Muscle layer of colon (tissue), 2 donors: Measurements from ENCODE around the gene SUCNR1.
"Not testable (repeated sequence)": the region's sequence is repeated elsewhere in the genome, so short reads cannot be mapped to it uniquely, and the experiment has no call there.

Experiments
- H3K27ac ChIP-seq: one replicate; pipeline ENCODE4 v1.7.0; 2013; ENCODE audit warnings: low read depth, mild to moderate bottlenecking, low read length, moderate library complexity
- H3K27me3 ChIP-seq, 2 donors: one replicate each; pipeline ENCODE4 v1.7.0; 2013; ENCODE audit warnings: low read length in 2 of 2, mild to moderate bottlenecking in 2 of 2; ENCODE audit not compliant: insufficient read depth in 2 of 2, control insufficient read depth in 1 of 2
- H3K36me3 ChIP-seq: one replicate; pipeline ENCODE4 v1.7.0; 2013; ENCODE audit warnings: mild to moderate bottlenecking, low read length; ENCODE audit not compliant: insufficient read depth
- H3K4me1 ChIP-seq: one replicate; pipeline ENCODE4 v1.7.0; 2013; ENCODE audit warnings: mild to moderate bottlenecking, low read length; ENCODE audit not compliant: insufficient read depth
- H3K4me3 ChIP-seq, 2 donors: one replicate each; pipeline ENCODE4 v1.7.0; 2013; ENCODE audit warnings: low read length in 2 of 2, low read depth in 1 of 2, mild to moderate bottlenecking in 1 of 2, moderate library complexity in 1 of 2
- H3K9ac ChIP-seq: one replicate; pipeline ENCODE4 v1.7.0; 2013; ENCODE audit warnings: low read length
- H3K9me3 ChIP-seq: one replicate; pipeline ENCODE4 v1.7.0; 2013; ENCODE audit warnings: mild to moderate bottlenecking, low read length
- donor health status: abdominal sarcoma.
- donor health status: Adenocarcinoma of cecum.

Gene SUCNR1

GRCh38 chr3:151875759-151876158, 2.3 kb downstream of the SUCNR1 start:
- Histone ChIP-seq H3K9me3 (no peaks in the 10 kb centered on the region), H3K27me3 (no peaks in the 10 kb centered on the region), H3K27ac (no peak overlapping the region), H3K36me3 (no peaks in the 10 kb centered on the region), H3K4me1 (peaks cover 14% of the 10 kb centered on the region), H3K4me3 (no peak overlapping the region), H3K9ac (no peak overlapping the region)

DNA sequence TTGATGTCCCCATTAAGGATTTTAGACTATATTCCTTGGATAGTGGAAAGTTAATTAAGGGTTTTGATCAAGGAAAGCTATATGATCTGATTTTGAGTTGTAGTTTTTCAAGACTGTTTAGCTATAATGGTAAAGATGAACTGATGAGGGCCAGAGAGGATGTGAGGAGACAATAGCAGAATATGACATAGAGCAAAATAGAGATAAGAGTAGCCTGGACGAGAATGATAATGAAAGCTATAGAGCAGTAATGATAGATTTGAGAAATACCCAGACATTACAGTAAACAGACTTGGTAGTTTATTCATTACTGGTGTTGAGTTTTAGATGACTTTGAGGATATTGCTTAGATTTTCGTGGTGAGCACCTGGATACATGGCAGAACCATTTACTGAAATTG, 3.8 kb downstream of the SUCNR1 start:
- H3K27me3 ChIP-seq: no peaks in the 10 kb centered on the region
- no peak overlapping the region for H3K4me3 ChIP-seq
- H3K9ac ChIP-seq: no peak overlapping the region
- H3K9me3 ChIP-seq: no peaks in the 10 kb centered on the region
- H3K27ac ChIP-seq: no peak overlapping the region
- H3K4me1 ChIP-seq: peaks cover 5% of the 10 kb centered on the region
- no peaks in the 10 kb centered on the region for H3K36me3 ChIP-seq

DNA sequence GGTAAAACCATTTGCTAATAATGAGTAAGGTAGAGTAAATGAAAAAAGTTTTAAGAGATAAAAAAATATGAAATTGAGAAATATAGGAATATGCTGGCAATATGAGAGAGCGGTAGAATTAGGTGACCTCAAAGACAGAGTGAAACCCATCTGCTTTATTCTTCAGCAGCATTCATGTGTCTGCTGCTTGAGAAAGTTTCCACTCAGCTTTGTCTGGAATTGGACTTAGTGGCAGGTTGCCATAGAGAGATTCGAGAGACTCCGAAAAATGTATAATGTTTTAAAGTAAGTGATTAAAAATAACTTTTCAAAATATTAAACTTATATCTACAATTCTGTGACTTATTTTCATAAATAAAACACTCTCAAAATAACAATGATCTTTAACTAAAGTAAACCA, 5.0 kb downstream of the SUCNR1 start:
- H3K9me3 ChIP-seq: no peaks in the 10 kb centered on the region
- no peak overlapping the region for H3K27ac ChIP-seq
- no peaks in the 10 kb centered on the region for H3K27me3 ChIP-seq
- H3K4me3 ChIP-seq: no peak overlapping the region
- H3K9ac ChIP-seq: no peak overlapping the region
- peaks cover 8% of the 10 kb centered on the region for H3K4me1 ChIP-seq
- no peaks in the 10 kb centered on the region for H3K36me3 ChIP-seq

GRCh38 chr3:151879037-151879436, 5.6 kb downstream of the SUCNR1 start:
- Histone ChIP-seq H3K9me3 (no peaks in the 10 kb centered on the region), H3K27me3 (no peaks in the 10 kb centered on the region), H3K36me3 (no peaks in the 10 kb centered on the region), H3K4me3 (no peak overlapping the region), H3K9ac (no peak overlapping the region), H3K27ac (no peak overlapping the region), H3K4me1 (peaks cover 8% of the 10 kb centered on the region)

- no peaks in the 10 kb centered on the region for H3K9me3 ChIP-seq
- no peaks in the 10 kb centered on the region for H3K36me3 ChIP-seq
- H3K27ac ChIP-seq: no peak overlapping the region
- no peaks in the 10 kb centered on the region for H3K27me3 ChIP-seq
- no peak overlapping the region for H3K9ac ChIP-seq
- H3K4me3 ChIP-seq: no peak overlapping the region
- peaks cover 8% of the 10 kb centered on the region for H3K4me1 ChIP-seq
Observed at GRCh38 chr3:151879679-151880415, 6.4 kb downstream of the SUCNR1 start.

DNA sequence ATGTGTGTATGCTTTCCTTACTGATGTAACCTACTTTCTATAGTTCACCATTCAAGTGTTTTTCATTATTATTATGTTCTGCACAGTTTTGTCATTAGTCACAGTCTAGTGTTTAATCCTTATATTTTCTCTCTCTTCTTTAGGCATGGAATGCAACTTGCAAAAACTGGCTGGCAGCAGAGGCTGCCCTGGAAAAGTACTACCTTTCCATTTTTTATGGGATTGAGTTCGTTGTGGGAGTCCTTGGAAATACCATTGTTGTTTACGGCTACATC, 6.9 kb downstream of the SUCNR1 start:
- Histone ChIP-seq H3K27ac (no peak overlapping the region), H3K36me3 (no peaks in the 10 kb centered on the region), H3K4me1 (peaks cover 8% of the 10 kb centered on the region), H3K4me3 (no peak overlapping the region), H3K9ac (no peak overlapping the region), H3K27me3 (no peaks in the 10 kb centered on the region), H3K9me3 (no peaks in the 10 kb centered on the region)

DNA sequence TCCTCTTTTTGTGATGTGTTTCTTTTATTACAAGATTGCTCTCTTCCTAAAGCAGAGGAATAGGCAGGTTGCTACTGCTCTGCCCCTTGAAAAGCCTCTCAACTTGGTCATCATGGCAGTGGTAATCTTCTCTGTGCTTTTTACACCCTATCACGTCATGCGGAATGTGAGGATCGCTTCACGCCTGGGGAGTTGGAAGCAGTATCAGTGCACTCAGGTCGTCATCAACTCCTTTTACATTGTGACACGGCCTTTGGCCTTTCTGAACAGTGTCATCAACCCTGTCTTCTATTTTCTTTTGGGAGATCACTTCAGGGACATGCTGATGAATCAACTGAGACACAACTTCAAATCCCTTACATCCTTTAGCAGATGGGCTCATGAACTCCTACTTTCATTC, 7.7 kb downstream of the SUCNR1 start:
- Histone ChIP-seq H3K4me3 (no peak overlapping the region), H3K36me3 (no peaks in the 10 kb centered on the region), H3K4me1 (peaks cover 8% of the 10 kb centered on the region)

DNA sequence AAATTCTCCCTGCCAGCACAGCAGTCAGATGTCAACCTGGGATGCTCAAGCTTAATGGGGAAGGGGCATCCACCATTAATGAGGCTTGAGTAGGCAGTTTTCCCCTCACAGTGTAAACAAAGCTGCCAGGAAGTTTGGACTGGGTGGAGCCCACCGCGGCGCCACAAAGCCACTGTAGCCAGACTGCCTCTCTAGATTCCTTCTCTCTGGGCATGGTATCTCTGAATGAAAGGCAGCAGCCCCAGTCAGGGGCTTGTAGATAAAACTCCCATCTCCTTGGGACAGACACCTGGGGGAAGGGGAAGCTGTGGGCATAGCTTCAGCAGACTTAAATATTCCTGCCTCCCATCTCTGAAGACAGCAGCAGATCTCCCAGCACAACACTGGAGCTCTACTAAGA, 12.0 kb downstream of the SUCNR1 start:
- H3K9me3 ChIP-seq, H3K4me3 ChIP-seq, H3K27ac ChIP-seq, H3K27me3 ChIP-seq, H3K4me1 ChIP-seq, H3K36me3 ChIP-seq, H3K9ac ChIP-seq: not testable (repeated sequence)

More for the DNA sequence above, 7.7 kb downstream of the SUCNR1 start:
- Histone ChIP-seq H3K9ac (no peak overlapping the region), H3K27me3 (no peaks in the 10 kb centered on the region), H3K27ac (no peak overlapping the region), H3K9me3 (no peaks in the 10 kb centered on the region)

DNA sequence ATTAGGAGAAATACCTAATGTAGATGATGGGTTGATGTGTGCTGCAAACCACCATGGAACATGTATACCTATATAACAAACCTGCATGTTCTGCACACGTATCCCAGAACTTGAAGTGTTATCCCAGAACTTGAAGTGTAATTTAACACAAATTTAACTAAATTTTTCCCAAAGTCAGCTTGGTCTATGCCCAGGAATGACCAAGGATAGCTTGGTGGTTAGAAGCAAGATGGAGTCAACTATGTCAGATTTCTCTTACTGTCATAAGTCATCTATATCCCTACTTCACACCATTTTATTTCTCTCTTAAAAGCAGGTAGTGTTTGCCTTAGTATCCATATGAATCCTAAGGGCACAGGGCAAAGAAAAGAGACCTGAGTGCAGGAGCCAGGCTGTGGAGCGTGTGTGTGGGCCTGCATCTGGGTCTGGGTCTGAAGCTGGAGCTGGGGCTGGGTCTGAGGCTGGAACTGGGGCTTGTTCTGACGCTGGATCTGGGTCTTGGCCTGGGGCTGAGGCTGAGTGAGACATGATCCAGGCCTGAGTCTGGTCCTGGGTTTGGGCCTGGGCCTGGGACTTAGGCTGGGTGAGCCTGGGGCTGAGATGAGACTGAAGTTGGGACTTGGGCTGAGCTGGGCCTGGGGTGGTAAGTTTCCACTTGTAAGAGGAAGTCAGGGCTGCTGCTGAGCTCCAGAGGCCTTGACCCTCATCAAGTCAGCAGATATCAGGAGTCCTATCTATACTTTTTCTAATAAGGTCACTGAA, 14.2 kb downstream of the SUCNR1 start:
- H3K36me3 ChIP-seq, H3K4me3 ChIP-seq, H3K9ac ChIP-seq, H3K9me3 ChIP-seq, H3K27me3 ChIP-seq, H3K4me1 ChIP-seq, H3K27ac ChIP-seq: not testable (repeated sequence)

DNA sequence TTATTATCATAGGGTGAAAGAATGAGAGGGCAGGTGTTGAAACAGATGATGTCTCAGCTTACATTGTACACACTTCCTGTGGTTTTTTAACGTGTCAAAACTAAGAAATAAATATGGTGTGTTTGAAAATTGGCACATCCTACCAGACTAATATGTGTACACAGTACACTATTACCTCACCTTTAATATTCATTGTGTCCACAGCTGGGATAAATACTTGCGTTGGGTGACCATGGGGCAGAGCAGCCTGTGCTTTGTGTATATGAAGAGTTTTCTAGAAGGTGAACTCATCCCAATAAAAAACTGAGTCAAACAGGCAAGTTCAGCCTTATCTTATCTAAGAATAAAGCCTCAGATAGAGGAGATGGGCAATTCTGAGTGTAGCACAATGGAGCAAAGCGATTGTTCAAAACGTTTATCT, 17.3 kb downstream of the SUCNR1 start:
- Histone ChIP-seq H3K9me3 (no peaks in the 10 kb centered on the region), H3K27me3 (no peaks in the 10 kb centered on the region), H3K9ac (no peak overlapping the region), H3K36me3 (no peaks in the 10 kb centered on the region), H3K4me3 (no peak overlapping the region), H3K4me1 (no peaks in the 10 kb centered on the region), H3K27ac (no peak overlapping the region)

DNA sequence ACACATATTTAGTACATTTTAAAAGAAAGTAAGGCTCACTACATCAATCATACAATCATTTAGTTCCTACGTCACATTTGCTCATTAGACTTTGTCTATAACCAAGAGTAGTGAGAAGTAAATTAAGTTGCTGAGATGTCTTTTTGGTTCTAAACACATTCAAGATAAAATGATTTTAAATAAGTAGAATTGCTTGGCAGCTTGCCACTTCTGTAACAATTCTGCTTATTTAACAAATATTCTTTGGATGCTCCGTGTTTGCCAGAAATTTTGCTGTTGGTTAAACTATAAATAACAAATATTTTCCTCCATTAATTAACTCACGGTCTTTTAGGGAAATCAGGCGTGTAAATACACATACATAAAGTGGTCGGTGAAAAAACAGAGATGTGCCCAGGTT, 18.3 kb downstream of the SUCNR1 start:
- Histone ChIP-seq H3K36me3 (no peaks in the 10 kb centered on the region), H3K4me3 (no peak overlapping the region), H3K27ac (no peak overlapping the region), H3K9me3 (no peaks in the 10 kb centered on the region), H3K9ac (no peak overlapping the region), H3K27me3 (no peaks in the 10 kb centered on the region), H3K4me1 (no peaks in the 10 kb centered on the region)

DNA sequence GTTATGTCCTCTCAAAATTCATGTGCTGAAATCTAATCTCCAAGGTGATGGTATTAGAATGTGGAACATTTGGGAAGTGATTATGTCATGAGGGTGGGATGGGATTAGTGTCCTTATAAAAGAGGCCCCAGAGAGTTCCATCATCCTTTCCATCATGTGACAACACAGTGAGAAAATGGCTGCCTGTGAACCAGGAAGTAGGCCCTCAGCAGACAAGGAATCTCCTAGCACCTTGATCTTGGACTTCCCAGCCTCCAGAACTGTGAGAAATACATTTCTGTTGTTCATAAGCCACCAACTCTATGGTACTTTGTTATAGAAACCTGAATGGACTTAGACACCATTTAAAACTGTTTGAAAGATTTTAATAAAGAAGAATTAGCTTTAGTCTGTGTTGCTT, 20.8 kb downstream of the SUCNR1 start:
- Histone ChIP-seq H3K36me3 (no peaks in the 10 kb centered on the region), H3K9ac (no peak overlapping the region), H3K27me3 (no peaks in the 10 kb centered on the region), H3K4me3 (no peak overlapping the region), H3K9me3 (no peaks in the 10 kb centered on the region), H3K27ac (no peak overlapping the region), H3K4me1 (no peaks in the 10 kb centered on the region)
